GM19023 (cell line): ENCODE measurements around the gene PARP1.

Source experiments
- ATAC-seq: cut with Tn5 transposase; IDR thresholded peaks from one replicate; pipeline ENCODE4 v1.9.1; 2021; ENCODE audit warnings: mild to moderate bottlenecking, moderate library complexity; ENCODE audit not compliant: unreplicated experiment

PARP1 gene

GRCh38 chr1:226408285-226409184, 642 bp upstream of the PARP1 start:
- ATAC-seq: no peak

GRCh38 chr1:226407199-226407496, 745 bp downstream of the PARP1 start:
- ATAC-seq: no peak

- ATAC-seq: no peak
Observed at GRCh38 chr1:226406401-226406881, 1.5 kb downstream of the PARP1 start.

DNA sequence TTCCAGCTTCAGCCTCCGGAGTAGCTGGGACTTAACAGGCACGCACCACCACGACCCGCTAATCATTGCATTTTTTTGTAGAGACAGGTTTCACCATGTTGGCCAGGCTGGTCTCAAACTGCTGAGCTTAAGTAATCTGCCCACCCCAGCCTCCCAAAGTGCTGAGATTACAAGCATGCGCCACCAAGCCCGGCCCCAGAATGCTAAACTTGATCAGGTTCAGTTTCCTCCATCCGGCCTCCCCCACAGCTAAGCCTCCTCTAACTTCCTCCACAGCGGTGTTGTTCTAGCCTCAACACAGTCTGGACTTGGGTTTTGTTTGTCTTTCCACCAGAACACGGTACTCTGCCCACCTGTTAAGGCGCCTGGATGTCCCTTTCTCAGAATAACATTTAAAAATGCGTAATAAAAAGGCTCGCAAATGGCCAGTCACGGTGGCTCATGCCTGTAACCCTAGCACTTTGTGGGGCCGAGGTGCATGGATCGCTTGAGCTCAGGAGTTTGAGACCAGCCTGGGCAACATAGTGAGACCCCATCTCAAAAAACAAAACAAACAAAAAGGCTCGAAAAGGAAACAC, 2.4 kb downstream of the PARP1 start:
- ATAC-seq: no peak

DNA sequence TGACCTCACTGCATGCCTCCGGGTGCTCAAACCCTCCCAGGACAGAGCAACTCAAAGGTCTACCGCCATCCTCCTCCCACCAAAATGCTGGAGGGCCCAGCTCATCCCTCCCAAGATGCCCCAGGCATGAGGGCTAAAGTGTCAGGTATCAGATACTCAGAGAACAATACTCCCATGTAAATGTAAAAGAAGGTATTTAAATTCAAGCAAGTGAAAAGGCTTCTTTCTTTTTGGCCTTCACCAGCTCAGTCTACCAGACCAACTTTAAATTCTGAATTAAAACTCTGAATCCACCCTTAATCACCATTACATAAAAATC, 3.0 kb downstream of the PARP1 start:
- ATAC-seq: no peak

DNA sequence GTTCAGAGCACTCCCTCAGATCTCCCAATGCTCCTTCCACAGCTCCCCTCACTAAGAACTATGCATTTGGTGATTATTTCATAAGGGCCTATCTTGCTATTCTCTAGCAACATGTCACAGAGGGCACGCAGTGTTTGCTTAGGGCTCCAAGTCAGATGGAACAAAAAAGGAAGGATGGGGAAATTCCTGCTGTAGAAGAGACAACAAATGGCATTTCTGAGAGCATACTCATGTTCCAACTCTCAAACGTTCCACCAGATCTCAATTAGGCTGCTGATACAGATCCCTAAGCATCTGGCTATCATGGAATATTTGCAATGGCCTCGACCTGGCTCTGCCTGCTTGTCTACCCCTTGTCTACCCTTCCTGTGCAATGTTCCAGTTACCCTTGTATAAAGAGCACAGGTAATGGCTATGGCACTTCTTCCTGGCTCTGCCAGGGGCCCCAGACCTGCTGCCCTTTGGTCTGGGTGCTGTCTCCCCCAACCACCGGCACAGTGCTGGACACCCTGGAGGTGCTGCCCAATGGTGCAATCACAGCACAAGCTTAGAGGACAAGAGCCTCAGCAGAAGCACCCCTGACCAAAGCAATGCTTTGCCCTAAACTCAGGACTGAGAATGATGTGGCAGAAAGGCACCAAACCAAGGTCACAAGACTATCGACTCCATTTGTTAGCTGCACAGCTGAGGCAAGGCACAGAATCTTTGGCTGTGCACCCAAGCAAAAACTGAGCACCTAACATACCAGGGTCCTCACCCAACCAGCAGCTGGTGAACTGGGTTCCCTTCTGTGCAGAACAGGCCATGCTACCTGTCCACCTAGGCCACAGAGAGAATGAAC, 3.6 kb downstream of the PARP1 start:
- no peak for ATAC-seq

DNA sequence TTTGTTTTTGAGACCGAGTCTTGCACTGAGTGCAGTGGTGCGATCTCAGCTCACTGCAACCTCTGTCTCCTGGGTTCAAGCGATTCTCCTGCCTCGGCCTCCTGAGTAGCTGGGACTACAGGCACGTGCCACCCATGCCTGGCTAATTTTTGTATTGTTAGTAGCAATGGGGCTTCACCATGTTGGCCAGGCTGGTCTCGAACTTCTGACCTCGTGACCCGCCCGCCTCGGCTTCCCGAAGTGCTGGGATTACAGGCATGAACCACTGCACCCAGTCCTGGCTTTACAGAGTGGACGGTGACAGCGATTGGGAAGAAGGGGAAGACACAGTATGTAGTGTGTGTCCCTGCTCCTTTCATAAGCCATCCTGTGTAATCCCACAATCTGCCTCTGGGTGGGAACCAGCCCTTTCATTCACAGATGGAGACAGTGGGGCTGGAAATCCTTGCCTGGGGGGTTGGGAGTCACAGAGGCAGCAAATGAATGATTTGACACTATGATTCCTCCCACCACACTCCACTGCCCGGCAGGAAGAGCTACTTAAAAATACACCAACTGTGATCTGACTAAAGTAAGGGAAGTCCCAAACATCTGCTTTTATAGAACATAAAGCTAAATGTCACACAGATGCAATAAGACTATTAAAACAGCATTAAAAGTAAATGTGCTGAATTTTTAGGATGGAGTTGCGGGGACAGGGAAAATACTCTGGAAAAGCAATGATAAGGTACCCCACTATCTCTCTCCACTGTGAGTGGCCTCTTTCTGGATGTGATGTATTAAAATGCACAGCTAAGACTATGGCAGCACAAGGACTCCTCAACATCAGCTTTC, 4.5 kb downstream of the PARP1 start:
- no peak for ATAC-seq

DNA sequence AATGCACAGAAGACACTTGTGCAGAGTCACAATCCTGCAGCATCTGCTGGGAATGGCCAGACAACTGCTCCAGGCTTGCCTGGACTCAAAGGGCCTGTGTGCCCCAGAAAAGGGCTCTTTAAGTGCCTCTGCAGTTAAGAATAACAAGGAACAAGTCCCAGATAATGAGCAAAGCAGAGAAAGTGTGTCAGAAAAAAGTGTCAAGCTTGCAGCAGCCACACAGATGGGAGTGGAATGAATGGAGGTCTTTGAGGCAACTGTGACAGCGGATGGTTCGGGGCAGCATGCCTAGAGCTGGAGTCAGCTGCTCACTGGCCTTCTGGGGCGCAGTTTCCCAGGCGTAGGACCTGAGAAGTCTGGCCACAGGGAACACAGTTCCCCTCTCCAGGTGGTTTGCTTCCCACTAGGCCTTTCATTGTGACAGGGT, 5.1 kb downstream of the PARP1 start:
- ATAC-seq: no peak

- ATAC-seq: no peak
Observed at GRCh38 chr1:226401355-226402303, 6.3 kb downstream of the PARP1 start.

- no peak for ATAC-seq
Observed at GRCh38 chr1:226400519-226401354, 7.2 kb downstream of the PARP1 start.

GRCh38 chr1:226397955-226398636, 9.8 kb downstream of the PARP1 start:
- no peak for ATAC-seq

- ATAC-seq: no peak
Observed at GRCh38 chr1:226397011-226397926, 10.6 kb downstream of the PARP1 start.

GRCh38 chr1:226395753-226396152, 12.1 kb downstream of the PARP1 start:
- ATAC-seq: no peak

- no peak for ATAC-seq
Observed at GRCh38 chr1:226394462-226394861, 13.4 kb downstream of the PARP1 start.

- ATAC-seq: no peak
Observed at GRCh38 chr1:226390681-226391080, 17.2 kb downstream of the PARP1 start.

- ATAC-seq: no peak
Observed at GRCh38 chr1:226388131-226388530, 19.8 kb downstream of the PARP1 start.

DNA sequence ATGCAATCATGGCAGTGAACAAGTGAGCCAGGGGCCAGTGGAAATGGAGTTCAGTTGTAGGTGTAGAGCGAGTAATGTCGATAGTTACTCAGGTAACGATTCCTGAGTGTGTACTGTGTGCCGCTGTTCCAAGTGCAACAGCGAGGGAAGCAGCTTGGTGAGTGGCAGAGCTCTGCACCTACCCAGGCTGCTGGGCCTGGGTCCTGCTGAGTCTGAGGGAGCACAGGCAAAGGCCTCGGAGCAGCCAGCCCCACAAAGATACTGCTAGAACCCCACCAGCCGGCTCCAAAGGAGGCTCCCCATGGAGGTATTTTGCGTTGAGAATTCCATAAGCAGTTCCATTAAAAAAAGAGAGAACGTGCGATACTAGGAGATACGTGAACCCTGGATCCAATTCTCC, 23.2 kb downstream of the PARP1 start:
- ATAC-seq: no peak
